HS-5 (cell line): ENCODE data around the gene MAT2A.
"Not testable (repeated sequence)": the region's sequence is repeated elsewhere in the genome, so short reads cannot be mapped to it uniquely, and the experiment has no call there.

Source experiments
- DNase-seq: peaks from one replicate; pipeline ENCODE4 v3.0.0-alpha.2; 2012; ENCODE audit warnings: low read depth

MAT2A gene

GRCh38 chr2:85579266-85579935, 40.4 kb downstream of the MAT2A start:
- DNase-seq = no peak

GRCh38 chr2:85580206-85580605, 41.2 kb downstream of the MAT2A start:
- no peak for DNase-seq

GRCh38 chr2:85582492-85582891, 43.5 kb downstream of the MAT2A start:
- no peak for DNase-seq

GRCh38 chr2:85583667-85584353, 44.8 kb downstream of the MAT2A start:
- no peak for DNase-seq

- no peak for DNase-seq
Observed at GRCh38 chr2:85584354-85584856, 45.4 kb downstream of the MAT2A start, which contains the start of gene VAMP5. Gene VAMP5, plus strand, starts transcription at chr2:85584431. Its CDS starts 60 bp downstream, at chr2:85584491.

GRCh38 chr2:85584857-85585780, 46.2 kb downstream of the MAT2A start:
- DNase-seq = peak; percentile 89

GRCh38 chr2:85585781-85586105, 46.8 kb downstream of the MAT2A start:
- DNase-seq = no peak

GRCh38 chr2:85588236-85588635, 49.3 kb downstream of the MAT2A start:
- no peak for DNase-seq

- no peak for DNase-seq
Observed at GRCh38 chr2:85588645-85589044, 49.7 kb downstream of the MAT2A start.

- DNase-seq = no peak
Observed at GRCh38 chr2:85589181-85589580, 50.2 kb downstream of the MAT2A start.

GRCh38 chr2:85589982-85590791, 51.2 kb downstream of the MAT2A start:
- peak; percentile 87 for DNase-seq

- no peak for DNase-seq
Observed at GRCh38 chr2:85590950-85591349, 52.0 kb downstream of the MAT2A start.

GRCh38 chr2:85591563-85591962, 52.6 kb downstream of the MAT2A start:
- no peak for DNase-seq

GRCh38 chr2:85592299-85592698, 53.3 kb downstream of the MAT2A start:
- DNase-seq = not testable (repeated sequence)

- no peak for DNase-seq
Observed at GRCh38 chr2:85593023-85593422, 54.1 kb downstream of the MAT2A start.
